NCI-H2196 treated with DMSO at 0.1 percent for 48 hours (cell line): ENCODE data around the gene STK4.
"Not testable (repeated sequence)": the region's sequence is repeated elsewhere in the genome, so short reads cannot be mapped to it uniquely, and the experiment has no call there.

Source experiments
- DNase-seq: peaks from one replicate; lab custom pipeline; 2025; ENCODE audit not compliant: unreplicated experiment; lab: John Stamatoyannopoulos, UW

STK4 gene

DNA sequence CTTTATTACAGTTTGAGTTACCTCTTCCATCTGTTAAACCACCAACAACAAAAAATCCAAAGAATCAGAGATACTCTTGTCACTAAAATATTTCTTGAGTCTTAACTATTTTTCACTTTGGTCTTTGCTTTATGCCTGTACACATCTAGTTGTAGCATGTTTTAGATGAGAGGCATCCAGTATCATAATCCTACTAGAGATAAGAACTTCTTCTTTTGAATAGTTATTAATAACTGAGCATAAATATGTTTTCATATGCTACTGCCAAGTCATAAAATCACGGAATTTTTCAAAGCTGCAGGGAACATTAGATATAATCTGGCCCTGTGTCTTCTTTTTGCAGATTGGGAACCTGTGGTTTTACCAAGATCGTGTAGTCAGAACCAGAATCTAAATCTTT is 55.3 kb downstream of the STK4 start:
- no peak for DNase-seq

DNA sequence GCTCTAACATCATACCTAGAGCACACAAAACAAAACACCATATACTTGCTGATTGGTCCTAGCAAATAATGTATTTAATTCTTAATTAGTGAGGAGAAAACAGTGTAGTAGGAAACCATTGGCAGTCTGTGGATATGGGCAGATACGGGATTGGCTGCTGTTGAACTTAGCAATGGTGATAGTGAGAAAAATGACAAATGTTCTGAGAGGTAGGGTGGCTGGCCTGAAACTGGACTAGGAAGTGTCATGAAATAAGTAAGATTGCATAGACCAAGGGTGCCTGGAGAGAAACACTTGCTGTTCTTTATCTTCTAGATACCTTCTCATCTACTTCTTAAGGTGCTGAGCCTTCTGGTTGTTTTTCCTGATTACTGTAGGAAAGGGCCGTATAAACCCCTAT is 56.8 kb downstream of the STK4 start:
- DNase-seq = not testable (repeated sequence)

DNA sequence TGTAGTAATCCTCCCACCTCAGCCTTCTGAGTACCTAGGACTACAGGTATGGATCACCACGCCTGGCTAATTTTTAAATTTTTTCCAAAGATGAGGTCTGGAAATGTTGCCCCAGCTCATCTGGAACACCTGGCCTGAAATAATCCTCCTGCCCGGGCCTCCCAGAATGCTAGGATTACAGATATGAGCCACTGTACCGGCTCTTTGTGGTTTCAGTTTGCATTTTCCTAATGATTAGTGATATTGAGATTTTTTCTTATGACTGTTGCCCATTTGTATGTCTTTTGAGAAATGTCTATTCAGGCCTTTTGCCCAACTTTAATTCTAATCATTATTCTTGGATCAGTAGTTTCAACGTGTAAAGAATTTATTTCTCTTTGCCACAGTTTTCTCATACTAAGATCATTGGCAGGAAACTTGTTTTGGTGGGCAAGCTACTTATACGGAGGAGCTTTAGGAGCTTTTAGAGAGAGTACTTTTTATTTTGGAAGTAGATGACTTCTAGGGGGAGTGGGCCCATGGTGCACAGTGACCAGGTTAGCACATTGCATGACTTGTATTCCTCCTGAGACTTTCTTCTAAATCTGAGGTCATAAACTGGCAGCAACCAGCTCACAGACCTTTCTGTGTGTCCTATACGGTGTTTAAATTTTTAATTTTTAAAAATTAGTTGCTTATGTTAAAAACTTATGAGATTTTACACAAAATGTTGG is 62.3 kb downstream of the STK4 start:
- no peak for DNase-seq

DNA sequence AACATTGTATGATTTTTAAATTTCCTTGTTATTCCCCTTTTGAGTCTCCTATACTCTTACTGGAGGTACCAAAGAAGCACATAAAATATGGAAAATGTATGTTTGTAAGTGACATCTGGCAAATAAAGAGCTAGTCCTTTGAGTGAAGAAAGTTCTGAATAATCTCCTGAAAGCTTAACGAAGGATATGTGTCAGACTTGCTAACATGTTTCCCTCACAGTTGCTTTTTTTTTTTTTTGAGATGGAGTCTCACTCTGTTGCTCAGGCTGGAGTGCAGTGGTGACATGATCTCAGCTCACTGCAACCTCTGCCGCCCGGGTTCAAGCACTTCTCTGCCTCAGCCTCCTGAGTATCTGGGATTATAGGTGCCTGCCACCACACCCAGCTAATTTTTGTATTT is 63.6 kb downstream of the STK4 start:
- no peak for DNase-seq

DNA sequence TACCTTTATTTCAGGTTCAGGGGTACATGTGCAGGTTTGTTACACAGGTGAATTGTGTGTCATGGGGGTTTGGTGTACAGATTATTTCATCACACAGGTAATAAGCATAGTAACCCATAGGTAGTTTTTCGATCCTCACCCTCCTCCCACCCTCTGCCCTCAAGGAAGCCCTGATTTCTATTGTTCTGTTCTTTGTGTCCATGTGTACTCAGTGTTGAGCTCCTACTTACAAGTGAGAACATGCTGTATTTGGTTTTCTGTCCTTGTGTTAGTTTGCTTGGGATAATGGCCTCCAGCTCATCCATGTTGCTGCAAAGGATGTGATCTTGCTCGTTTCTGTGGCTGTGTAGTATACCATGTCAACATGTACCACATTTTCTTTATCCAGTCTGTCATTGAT is 66.0 kb downstream of the STK4 start:
- no peak for DNase-seq

DNA sequence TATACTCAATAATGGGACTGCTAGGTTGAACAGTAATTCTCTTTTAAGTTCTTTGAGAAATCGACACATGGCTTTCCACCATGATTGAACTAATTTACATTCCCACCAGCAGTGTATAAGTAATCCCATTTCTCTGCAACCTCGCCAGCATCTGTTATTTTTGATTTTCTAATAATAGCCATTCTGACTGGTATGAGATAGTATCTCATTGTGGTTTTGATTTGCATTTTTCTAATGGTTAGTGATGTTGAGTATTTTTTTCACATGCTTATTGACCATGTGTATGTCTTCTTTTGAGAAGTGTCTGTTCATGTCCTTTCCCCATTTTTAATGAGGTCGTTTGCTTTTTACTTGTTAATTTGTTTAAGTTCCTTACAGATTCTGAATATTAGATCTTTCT is 66.5 kb downstream of the STK4 start:
- DNase-seq = no peak

DNA sequence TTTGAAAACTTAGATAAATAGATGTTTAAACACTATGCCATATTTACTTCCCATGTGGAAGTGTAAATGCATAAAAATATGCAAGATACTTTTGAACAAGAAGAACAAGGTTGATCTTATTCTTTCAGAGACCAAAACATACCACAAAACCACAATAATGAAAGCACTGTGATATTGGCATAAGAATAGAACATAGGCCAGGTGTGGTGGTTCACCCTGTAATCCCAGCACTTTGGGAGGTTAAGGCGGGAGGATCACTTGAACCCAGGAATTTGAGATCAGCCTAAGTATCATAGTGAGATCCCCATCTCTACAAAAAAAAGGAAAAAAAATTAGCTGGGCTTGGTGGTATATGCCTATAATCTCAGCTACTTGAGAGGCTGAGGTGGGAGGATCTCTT is 68.1 kb downstream of the STK4 start:
- no peak for DNase-seq

DNA sequence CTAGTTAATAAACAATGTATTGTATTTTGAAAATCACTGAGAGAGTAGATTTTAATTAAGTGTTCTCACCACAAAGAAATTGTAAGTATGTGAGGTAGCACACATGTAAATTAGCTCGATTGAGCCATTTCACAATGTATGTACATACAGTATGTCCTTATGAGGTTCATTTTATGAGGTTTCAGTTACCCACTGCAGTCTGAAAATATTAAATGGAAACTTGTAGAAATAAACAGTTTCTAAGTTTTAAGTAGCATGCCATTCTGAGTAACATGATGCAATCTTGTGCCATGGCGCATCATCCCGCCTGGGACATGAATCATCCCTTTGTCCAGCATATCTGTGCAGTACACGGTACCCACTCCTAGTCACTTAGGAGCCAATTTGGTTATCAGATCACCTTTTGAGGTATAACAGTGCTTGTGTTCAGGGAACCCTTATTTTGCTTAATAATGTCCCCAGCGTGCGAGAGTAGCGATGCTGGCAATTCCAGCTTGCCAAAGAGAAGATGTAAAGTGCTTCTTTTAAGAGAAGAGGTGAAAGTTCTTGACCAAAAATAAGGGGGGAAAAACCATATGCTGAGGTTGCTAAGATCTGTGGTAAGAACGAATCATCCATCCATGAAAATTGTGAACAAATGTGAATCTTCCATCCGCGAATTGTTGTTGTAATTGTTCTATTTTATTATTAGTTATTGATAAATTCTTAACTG is 69.9 kb downstream of the STK4 start:
- no peak for DNase-seq

DNA sequence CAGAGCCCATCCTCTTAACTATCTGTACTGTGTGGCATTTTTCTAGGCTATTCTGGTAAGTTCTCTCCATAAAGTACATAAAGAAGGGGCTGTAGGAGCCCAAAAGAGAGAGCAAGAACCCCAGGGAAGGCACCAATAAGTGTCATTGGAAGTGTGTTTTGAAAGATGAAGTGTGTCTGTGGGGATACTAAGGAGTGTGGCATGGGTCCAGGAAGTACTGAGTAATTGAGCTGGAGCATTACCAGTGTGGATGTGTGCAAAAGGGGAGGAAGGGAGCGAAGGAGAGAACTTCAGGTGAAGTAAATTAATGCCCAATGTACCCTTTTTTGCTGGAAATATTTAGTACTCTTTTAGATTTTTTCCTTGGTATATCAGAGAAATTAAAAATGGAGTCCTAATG is 70.7 kb downstream of the STK4 start:
- DNase-seq = no peak

DNA sequence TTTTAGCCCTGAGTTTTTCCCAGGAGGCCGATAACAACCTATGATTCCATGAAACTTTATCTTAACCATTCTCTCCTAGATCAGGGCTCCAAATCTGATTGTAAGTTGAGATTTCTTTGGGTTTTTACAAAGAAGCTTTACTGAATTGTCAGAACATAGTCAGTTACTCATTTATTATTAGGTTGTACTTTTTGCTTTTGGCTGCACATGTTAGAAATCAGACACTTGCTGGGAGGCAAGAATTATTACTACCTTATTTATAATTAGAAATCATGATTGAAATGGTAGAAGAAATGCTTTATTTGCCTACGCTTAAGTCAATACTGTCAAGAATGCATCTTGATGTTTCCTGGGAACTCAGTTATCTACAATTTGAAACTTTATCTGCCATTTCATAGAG is 71.3 kb downstream of the STK4 start:
- DNase-seq = no peak

DNA sequence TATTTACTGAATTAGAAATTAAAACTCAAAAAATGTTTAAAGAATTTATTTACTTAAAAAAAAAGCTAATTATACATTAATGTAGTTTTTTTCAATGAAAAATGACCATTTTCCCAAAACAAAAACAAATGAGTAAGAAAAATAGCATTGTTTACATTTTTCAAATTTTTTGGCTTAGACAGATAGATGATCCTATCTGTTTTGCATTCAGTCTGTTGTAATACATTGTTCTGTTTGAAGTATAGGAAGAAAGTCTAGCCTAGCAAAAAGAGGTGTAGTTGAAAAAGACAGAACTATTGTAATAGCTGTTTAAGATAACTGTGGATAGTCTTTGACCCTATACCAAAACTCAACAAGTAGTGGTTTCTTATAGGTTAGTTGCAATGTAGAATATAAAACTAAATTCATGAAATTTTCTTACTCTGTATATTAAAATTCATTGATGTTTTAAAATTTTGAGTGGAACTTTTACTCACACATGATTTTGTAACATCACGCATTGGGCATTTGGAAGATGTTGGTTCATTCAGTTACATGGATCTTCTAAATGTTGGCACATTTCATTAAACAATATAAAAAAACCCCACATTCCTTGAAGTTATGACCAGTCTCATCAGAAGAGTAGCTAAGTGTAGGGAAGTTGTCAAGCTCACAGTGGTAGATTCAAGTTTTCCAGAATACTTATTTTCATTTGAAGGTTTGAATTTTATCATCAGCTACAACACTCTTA is 72.6 kb downstream of the STK4 start:
- no peak for DNase-seq

DNA sequence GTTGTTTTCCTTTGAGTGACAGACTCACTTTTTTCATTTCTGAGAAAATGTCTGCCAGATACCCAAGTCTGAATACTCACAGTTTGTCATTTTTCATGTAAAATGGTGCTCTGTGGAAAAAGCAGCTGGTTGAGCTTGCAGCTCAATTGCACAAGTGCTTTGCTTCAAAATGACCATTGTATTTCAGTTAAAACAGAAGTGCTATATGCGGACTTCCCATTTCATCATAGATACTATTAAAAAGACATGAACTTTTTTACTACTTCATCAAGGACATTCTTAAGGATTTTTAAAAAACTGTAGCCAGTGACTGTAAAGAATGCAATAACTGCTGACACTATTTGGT is 73.1 kb downstream of the STK4 start:
- DNase-seq = no peak

DNA sequence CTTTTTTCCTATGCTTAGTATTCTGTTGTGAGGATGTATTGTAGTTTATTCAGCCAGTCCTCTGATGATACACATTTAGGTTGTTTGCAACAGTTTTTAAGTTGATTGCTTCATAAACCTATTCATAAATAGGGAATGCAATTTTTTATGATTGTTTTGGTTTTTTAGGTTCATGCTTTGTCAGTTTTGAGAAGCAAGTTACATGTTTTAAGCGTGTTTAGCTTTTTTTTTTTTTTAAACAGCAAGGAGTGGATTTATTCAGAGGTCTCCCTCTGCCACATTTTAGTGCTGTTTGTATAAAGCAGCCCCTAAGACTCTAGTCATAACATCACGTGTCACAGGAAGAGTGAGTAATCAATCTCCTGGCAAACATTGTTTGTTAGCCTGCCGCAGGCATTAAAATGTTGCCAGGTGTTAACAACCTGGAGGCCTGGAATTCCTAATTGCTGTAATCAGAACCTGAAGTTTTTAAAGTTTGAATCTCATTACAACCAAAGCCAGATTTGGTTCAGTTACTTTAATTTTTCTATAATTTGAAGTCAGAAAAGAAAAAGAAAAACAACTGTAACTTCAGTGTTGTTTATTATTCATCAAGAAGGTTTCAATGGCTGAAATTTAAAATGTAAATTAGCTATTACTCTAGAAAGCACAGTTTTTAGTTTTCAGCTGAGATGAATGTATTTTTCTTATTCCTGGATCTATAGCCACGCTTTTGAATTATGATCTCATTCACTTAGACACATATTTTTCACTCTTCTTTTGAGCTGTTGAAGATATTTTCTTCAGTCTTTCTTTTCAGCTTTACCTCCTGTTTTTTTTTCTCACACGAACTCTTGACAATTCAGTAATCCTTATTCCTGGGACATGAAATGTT is 75.4 kb downstream of the STK4 start:
- DNase-seq = no peak

DNA sequence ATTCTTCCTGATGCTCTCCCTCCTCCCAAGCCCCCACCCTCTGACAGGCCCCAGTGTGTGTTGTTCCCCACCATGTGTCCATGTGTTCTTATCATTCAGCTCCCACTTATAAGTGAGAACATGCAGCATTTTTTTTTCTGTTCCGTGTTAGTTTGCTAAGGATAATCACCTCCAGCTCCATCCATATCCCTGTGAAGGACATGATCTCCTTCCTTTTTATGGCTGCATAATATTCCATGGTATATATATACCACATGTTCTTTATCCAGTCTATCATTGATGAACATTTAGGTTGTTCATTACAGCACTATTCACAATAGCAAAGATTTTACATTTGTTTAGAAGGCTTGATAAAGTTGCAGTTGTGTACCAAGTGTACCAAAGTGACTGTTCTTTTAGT is 76.7 kb downstream of the STK4 start:
- no peak for DNase-seq

DNA sequence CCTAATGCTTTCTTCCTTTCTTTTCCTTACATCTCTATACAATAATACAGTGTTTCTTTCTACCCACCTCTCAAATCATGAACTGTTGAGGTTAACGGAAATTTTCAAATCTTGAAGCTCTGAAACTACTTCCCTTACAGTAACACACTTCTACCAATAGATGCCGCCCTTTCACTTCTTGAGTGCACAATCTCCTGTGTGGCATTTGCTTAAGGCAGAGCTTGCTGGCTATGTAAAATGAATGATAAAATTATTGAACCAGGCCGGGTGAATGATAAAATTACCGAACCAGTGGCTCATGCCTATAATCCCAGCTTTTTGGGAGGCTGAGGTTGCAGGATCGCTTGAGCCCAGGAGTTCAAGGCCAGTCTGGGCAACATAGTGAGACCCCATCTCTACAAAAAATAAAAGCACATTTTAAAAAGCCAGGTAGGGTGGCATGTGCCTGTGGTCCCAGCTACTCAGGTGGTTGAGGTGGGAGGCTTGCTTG is 77.8 kb downstream of the STK4 start:
- DNase-seq = peak; percentile 67

DNA sequence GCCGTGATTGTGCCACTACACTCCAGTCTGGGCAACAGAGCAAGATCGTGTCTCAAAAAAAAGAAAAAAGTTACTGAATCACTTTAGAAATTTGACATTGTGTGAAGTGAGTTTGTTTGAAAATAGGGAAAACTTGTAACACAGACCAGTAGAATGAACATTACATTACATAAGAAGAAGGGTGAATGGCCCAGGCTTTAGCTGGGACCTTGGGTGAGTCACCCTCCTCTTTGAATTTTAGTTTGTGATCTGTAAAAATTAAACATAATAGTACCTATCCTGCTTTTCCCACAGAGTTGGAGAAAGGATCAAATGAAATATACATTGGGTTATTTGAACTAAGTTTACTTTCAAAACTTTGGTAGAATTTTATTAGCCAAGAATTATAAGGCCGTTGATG is 78.3 kb downstream of the STK4 start:
- DNase-seq = no peak

DNA sequence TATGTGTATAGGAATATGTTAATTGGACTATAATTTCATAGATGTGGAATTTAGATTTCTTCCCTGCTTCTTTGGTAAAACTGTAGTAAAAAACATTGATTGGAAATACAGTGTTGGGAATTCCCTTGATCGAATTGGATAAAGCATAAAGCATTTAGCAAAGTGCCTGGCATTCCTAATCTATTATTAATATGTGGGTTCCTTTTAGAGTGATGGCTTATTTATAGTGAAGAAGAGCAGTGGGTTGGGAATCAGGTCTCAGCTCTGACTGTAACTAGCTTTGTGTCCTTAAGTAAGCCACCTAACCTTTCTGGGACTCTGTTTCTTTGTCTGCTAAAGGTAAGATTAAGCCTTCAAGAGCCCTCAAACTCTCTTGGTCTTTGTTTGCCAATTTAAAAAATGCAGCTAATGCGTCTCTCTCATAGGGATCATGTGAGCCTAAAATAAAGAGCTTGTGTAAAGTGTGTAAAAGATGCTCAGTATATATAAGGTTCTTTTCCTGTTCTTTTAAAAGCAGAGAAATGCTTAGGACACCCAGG is 81.3 kb downstream of the STK4 start:
- DNase-seq = no peak

DNA sequence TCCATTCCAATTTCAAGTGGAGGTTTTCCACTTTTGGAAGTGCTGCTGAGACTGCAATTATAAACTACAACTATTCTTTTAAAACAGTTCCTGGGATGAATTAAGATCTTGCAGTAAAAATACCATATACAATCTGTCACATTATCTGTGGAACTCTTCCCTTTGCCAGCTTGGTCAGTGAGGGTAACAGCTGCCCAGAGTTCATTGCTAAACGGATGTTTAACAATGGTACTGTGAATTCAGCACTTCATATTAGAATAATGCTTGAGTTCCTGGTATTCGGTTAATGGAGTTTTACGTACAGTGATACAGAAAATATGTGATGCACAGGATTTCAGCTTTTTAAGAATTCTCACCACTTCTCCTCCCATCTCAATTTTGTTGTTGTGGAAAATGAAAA is 83.1 kb downstream of the STK4 start:
- DNase-seq = no peak

DNA sequence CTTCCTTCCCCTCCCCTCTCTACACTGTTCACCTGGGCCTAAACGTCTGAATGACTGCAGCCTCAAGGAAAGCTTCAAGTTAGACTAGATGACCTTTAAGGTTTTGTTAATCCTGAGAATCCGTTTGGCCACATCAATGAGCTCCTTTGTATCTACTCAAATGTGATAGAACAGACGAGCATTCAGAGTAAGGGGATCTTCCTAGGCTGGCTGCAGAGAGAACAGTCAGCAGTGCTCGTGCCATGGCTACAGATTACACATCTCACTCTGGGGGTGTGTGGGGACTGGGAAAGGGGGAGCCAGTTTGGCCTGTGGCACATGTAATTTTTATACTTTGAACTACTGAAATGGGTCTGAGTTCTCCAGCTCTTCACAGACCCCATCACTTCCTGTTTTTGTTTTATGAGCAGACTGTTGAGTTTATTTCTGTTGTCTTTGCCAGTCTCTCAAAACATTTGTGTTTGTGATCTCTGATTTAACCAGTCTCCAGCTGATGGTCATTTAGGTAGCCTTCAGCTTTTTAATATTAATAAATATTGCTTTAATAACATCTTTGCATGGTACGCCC is 83.7 kb downstream of the STK4 start:
- no peak for DNase-seq

DNA sequence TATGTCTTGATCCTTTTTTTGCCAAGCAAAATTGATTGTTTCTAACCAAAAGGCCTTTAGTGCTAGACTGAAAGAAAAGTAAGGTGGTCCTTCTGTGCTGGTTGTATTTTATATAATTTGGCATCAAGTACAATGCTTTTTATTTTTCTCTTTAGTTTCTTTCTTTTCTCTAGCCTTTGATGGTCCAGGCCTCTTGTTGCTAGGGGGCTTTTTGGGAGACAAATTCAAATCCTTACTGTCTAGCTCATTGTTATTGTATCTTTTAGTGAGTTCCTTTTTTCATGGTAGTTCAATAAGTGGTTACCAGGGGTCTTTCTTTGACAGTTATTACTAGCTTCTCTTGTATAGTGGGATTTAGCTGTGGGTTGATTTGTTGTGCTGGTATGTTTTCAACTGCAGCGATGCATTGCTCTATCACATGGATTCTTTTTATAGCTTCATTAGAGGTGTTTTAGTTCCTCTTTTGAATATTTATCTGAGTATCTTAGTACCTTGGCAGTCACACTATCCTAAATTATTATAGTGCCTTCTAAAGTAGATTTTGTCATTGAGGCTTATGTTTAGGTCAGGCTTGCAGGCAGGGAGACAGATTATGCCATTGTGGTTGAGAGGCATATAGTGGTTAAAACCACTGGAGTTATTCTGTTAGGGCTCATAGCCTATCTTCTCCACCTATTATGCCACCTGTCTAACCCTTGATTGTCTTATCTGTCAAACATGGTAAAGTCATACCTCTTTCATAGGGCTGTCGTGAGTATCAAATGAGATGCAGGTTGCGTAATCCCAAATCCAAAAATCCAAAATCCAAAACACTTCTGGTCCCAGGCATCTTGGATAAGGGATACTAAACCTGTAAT is 85.1 kb downstream of the STK4 start:
- no peak for DNase-seq
